Epithelial cell of esophagus (primary cell): Measurements from ENCODE around the gene GDF3.
"Not testable (repeated sequence)": the region's sequence is repeated elsewhere in the genome, so short reads cannot be mapped to it uniquely, and the experiment has no call there.

ENCODE experiments used
- DNase-seq: peaks from one replicate; pipeline ENCODE4 v3.0.0; 2010; ENCODE audit warnings: low read depth
- H3K4me3 ChIP-seq: 2 replicates; pipeline ENCODE4 v1.5.1; 2011; ENCODE audit warnings: mild to moderate bottlenecking, low read length, control low read depth
- TF ChIP-seq, protein P1 (sequence below): IDR thresholded peaks from 2 replicates; pipeline ENCODE4 v1.5.1; 2011; ENCODE audit warnings: low read depth, mild to moderate bottlenecking, low read length, control low read depth, inconsistent platforms; ENCODE audit not compliant: insufficient read depth; ENCODE audit errors: missing control alignments

The GDF3 gene

DNA sequence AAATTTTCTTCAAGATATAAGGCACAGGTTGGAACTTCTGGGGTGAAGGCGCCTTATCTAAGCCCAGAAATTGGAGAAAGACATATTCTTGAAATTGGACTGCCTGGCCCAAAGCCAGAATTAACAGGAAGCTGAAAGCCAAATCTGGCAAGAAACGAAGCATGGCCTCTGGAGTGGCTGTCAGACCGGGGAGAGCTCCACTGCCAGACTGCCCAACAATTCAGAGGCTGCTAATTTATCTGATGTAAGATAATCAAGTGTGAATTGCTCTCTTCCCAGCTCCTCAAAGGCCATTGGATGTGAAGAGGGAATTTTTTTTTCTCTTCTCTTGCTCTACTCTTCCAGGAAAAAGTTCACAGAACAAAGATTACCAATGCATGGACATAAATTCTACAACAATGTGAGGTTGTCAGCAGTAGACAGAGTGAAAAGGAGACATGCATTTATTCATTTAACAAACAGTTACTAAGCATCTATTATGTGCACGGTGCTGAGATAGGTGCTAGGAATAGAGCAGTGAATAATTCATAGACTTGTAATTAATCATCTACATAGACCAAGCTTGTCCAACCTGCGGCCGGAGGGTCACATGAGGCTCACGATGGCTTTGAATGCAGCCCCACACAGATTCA is at the start of gene GDF3:
Gene GDF3, minus strand, starts transcription at position 210 of the 632 bp plus-strand sequence. Its CDS starts 47 bp downstream, at position 163.
- no peak within 1 kb of the TSS for H3K4me3 ChIP-seq
- no peak for DNase-seq
- TF ChIP-seq, protein P1, sequence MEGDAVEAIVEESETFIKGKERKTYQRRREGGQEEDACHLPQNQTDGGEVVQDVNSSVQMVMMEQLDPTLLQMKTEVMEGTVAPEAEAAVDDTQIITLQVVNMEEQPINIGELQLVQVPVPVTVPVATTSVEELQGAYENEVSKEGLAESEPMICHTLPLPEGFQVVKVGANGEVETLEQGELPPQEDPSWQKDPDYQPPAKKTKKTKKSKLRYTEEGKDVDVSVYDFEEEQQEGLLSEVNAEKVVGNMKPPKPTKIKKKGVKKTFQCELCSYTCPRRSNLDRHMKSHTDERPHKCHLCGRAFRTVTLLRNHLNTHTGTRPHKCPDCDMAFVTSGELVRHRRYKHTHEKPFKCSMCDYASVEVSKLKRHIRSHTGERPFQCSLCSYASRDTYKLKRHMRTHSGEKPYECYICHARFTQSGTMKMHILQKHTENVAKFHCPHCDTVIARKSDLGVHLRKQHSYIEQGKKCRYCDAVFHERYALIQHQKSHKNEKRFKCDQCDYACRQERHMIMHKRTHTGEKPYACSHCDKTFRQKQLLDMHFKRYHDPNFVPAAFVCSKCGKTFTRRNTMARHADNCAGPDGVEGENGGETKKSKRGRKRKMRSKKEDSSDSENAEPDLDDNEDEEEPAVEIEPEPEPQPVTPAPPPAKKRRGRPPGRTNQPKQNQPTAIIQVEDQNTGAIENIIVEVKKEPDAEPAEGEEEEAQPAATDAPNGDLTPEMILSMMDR: no peak

DNA sequence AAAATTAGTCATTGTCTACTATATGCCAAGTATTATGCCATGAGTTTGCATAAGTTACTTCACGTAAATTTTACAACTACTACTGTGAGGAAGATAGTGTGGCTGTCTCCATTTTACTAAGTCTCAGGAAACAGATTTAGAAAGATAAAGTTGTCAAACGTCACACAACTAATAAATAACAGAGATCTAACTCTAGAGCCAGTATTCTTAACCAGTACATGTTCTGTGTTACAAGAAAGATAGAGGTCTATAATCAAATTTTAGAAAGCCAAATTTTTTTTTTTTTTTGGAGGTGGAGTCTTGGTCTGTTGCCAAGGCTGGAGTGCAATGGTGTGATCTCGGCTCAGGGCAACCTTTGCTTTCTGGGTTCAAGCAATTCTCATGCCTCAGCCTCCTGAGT is 37.4 kb upstream of the GDF3 start:
- H3K4me3 ChIP-seq: no peak overlapping the region
- no peak for DNase-seq
- TF ChIP-seq, protein P1: no peak

DNA sequence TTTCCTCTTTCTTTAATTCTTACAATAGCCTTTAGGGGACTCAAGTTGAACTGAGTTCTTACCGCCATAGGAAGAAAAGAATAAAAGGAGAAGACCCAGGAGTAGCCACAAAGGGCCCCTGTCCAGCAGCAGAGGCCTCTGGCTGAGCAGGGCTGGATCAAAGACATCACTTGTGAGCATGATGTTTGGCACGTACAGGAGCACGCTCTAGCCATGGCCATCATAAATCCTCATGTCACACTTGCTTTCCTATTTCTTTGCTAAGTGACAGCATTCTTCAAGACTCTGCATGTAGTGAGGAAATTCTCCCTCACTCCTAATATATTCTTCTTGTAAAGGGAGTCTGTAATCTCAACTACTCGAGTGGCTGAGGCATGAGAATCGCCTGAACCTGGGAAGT is 35.9 kb upstream of the GDF3 start:
- no peak overlapping the region for H3K4me3 ChIP-seq
- TF ChIP-seq, protein P1: no peak
- DNase-seq: no peak

DNA sequence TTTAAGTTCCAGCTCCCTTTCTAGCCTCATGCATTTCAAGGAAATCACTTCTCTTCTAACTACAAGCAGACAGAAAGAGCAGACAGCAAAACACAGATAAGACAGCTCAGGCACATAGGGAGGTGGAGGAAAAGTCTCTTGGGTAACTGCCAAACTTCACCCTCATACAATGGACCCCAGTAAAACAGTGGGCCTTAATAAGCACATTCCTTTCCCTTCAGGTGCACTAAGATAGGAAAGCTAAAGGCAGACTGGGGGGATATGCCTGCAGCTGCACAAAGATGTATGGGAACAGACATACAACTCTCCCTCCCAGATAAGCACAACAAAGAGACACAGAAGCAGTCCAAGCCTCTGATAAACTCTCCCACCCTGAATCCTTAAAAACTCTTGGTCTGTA is 35.4 kb upstream of the GDF3 start:
- not testable (repeated sequence) for DNase-seq, H3K4me3 ChIP-seq

DNA sequence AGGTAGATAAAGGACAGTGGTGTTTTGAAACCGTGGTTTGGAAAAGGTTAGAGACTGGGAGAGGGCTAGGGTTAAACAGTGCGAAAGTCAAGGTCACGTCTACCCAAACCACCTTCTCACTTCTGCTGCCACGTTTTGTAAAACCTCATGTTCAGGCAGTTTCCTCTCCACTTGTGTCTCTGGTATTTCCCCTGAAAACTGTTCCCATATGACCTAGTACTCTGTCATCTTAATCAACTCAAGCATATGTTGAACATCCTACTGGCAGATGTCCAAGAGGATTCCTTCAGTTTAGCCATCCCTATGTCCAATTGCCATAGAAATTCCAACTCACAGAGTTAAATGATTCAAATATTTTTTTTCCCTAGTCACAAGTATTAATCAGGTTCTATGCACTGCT is 34.2 kb upstream of the GDF3 start:
- no peak for DNase-seq
- H3K4me3 ChIP-seq: no peak overlapping the region
- TF ChIP-seq, protein P1: no peak

DNA sequence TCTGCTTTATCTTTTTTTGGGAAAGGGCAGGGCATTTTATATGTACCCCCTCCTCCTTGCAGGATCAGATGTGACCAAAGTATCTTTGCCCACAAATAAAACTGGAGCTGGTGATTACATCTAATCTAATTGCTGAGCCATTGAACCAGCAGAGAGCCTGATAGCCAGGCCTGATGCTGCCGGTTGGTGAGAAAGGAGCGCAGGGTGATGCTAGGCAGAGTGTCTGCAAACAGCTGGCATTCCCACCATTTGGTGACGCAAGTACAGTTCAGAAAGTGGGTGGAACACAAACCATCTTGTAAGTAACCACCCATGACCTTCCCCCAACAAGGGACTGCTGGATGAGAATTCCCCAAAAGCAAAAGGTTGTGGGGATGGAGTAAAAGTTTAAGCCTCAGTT is 28.4 kb upstream of the GDF3 start:
- TF ChIP-seq, protein P1: no peak

DNA sequence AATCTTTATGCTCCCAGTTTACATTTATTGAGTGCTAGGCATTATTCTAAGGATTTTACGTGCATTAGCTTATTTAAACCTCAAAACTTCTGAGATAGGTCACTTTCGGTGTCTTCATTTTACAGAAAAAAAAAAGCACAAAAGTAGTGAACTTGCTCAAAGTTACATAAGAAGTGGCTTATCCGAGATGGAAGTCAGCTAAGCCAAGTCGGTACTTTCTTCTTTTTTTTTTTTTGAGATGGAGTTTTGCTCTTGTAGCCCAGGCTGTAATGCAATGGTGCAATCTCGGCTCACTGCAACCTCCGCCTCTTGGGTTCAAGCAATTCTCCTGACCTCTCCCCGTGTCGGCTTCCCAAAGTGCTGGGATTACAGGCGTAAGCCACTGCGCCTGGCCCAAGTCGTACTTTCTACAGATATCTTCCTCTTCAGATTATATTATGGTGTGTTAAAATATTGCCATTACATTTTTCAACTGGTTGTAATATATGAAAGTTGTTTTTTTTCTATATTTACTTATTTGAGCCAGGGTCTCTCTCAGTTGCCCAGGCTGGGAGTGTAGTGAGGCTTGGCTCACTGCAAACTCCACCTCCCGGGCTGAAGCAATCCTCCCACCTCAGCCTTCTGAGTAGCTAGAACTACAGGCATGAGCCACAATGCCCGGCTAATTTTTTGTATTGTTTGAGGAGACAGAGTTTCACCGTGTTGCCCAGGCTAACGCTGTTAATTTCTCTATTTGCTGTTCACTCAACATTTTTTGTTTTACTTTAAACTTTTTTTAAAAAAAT is 24.6 kb upstream of the GDF3 start:
- TF ChIP-seq, protein P1: no peak
- H3K4me3 ChIP-seq: no peak overlapping the region
- no peak for DNase-seq

More for the DNA sequence above, 28.4 kb upstream of the GDF3 start:
- H3K4me3 ChIP-seq: no peak overlapping the region
- no peak for DNase-seq
